Endothelial cell of umbilical vein (primary cell): Measurements from ENCODE around the gene GNPAT.

ENCODE experiments used
- EZH2 ChIP-seq: IDR thresholded peaks from 2 replicates; pipeline ENCODE4 v1.6.1; 2012; ENCODE audit warnings: borderline replicate concordance, low read depth, mild to moderate bottlenecking, moderate library complexity, low read length, inconsistent platforms; ENCODE audit not compliant: severe bottlenecking
- JUN ChIP-seq: IDR thresholded peaks from 2 replicates; pipeline ENCODE4 v1.6.1; 2011; ENCODE audit warnings: borderline replicate concordance, low read depth; ENCODE audit not compliant: insufficient read length, insufficient read depth
- MAX ChIP-seq: IDR thresholded peaks from 2 replicates; pipeline ENCODE4 v1.6.1; 2011; ENCODE audit not compliant: insufficient read depth, insufficient read length
- MYC ChIP-seq: IDR thresholded peaks from one replicate; pipeline ENCODE4 v1.6.1; 2011; ENCODE audit warnings: mild to moderate bottlenecking, low read depth, low read length
- POLR2A ChIP-seq: IDR thresholded peaks from 2 replicates; pipeline ENCODE4 v1.6.1; 2012; ENCODE audit warnings: low read depth, mild to moderate bottlenecking, control low read depth, low read length
- POLR2AphosphoS5 ChIP-seq: IDR thresholded peaks from 2 replicates; pipeline ENCODE4 v1.6.1; 2012; ENCODE audit warnings: low read depth, mild to moderate bottlenecking, control low read depth, low read length, moderate library complexity; ENCODE audit not compliant: insufficient read depth
- TF ChIP-seq, protein P1 (sequence below), 2 donors: IDR thresholded peaks; 1 replicate in 1 of 2; 2 replicates in 1 of 2; pipeline ENCODE4 v1.5.1; 2011; ENCODE audit warnings: low read length in 2 of 2, mild to moderate bottlenecking in 2 of 2, moderate library complexity in 2 of 2, control low read depth in 1 of 2, inconsistent platforms in 1 of 2, low read depth in 1 of 2; ENCODE audit not compliant: insufficient read depth in 1 of 2; ENCODE audit errors: extremely low read depth in 1 of 2

- no peak for TF ChIP-seq MAX
- TF ChIP-seq, protein P1, sequence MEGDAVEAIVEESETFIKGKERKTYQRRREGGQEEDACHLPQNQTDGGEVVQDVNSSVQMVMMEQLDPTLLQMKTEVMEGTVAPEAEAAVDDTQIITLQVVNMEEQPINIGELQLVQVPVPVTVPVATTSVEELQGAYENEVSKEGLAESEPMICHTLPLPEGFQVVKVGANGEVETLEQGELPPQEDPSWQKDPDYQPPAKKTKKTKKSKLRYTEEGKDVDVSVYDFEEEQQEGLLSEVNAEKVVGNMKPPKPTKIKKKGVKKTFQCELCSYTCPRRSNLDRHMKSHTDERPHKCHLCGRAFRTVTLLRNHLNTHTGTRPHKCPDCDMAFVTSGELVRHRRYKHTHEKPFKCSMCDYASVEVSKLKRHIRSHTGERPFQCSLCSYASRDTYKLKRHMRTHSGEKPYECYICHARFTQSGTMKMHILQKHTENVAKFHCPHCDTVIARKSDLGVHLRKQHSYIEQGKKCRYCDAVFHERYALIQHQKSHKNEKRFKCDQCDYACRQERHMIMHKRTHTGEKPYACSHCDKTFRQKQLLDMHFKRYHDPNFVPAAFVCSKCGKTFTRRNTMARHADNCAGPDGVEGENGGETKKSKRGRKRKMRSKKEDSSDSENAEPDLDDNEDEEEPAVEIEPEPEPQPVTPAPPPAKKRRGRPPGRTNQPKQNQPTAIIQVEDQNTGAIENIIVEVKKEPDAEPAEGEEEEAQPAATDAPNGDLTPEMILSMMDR (IDR thresholded peaks at IDR 0.05; ENCODE audit: extremely low read depth in 1 of 2, insufficient read depth in 1 of 2, low read depth in 1 of 2, low read length in 2 of 2) = no peak
- TF ChIP-seq EZH2 = no peak
- TF ChIP-seq POLR2A = no peak
- no peak for TF ChIP-seq POLR2AphosphoS5
- TF ChIP-seq JUN = no peak
- no peak for TF ChIP-seq MYC
Measured at GRCh38 chr1:231324660-231325059, 83.6 kb downstream of the GNPAT start.
